Activated naive CD8-positive, alpha-beta T cell (primary cell): ENCODE measurements around the gene SYT17.

Experiments used
- H3K27ac Mint-ChIP-seq: one replicate; pipeline ENCODE4 v1.8.0; 2021; ENCODE audit warnings: mixed read lengths
- H3K27me3 Mint-ChIP-seq: one replicate; pipeline ENCODE4 v1.8.0; 2021; ENCODE audit warnings: mixed read lengths
- H3K36me3 Mint-ChIP-seq: one replicate; pipeline ENCODE4 v1.8.0; 2021; ENCODE audit warnings: mixed read lengths
- H3K4me1 Mint-ChIP-seq: one replicate; pipeline ENCODE4 v1.8.0; 2021; ENCODE audit warnings: low read depth, mixed read lengths
- H3K4me3 Mint-ChIP-seq: one replicate; pipeline ENCODE4 v1.8.0; 2021; ENCODE audit warnings: mild to moderate bottlenecking, mixed read lengths
- H3K9me3 Mint-ChIP-seq: one replicate; pipeline ENCODE4 v1.8.0; 2021; ENCODE audit warnings: low read depth, mixed read lengths

The SYT17 gene

GRCh38 chr16:19235478-19235877 lies 67.4 kb downstream of the SYT17 start:
- Mint-ChIP-seq H3K4me3 (no peak overlapping the region), H3K27me3 (peaks cover 3% of the 10 kb centered on the region), H3K36me3 (peaks cover 3% of the 10 kb centered on the region), H3K4me1 (no peaks in the 10 kb centered on the region), H3K27ac (no peak overlapping the region), H3K9me3 (peaks cover 9% of the 10 kb centered on the region)

GRCh38 chr16:19235886-19236285 lies 67.8 kb downstream of the SYT17 start:
- Mint-ChIP-seq H3K36me3 (peaks cover 3% of the 10 kb centered on the region), H3K27me3 (peaks cover 3% of the 10 kb centered on the region), H3K4me3 (no peak overlapping the region), H3K4me1 (no peaks in the 10 kb centered on the region), H3K27ac (no peak overlapping the region), H3K9me3 (peaks cover 9% of the 10 kb centered on the region)

- H3K36me3 Mint-ChIP-seq, result peaks cover 3% of the 10 kb centered on the region
- H3K27ac Mint-ChIP-seq, result no peak overlapping the region
- no peaks in the 10 kb centered on the region for H3K4me1 Mint-ChIP-seq
- no peak overlapping the region for H3K4me3 Mint-ChIP-seq
- peaks cover 3% of the 10 kb centered on the region for H3K27me3 Mint-ChIP-seq
- peaks cover 9% of the 10 kb centered on the region for H3K9me3 Mint-ChIP-seq
Measured at GRCh38 chr16:19236561-19237209, 68.6 kb downstream of the SYT17 start.

- H3K9me3 Mint-ChIP-seq, result peaks cover 9% of the 10 kb centered on the region
- H3K27me3 Mint-ChIP-seq, result peaks cover 7% of the 10 kb centered on the region
- H3K4me1 Mint-ChIP-seq, result no peaks in the 10 kb centered on the region
- H3K27ac Mint-ChIP-seq, result no peak overlapping the region
- H3K4me3 Mint-ChIP-seq, result no peak overlapping the region
- H3K36me3 Mint-ChIP-seq, result peaks cover 3% of the 10 kb centered on the region
Measured at GRCh38 chr16:19238406-19238805, 70.4 kb downstream of the SYT17 start.

- Mint-ChIP-seq H3K4me1 (no peaks in the 10 kb centered on the region), H3K27me3 (peaks cover 8% of the 10 kb centered on the region), H3K27ac (no peak overlapping the region)
Measured at GRCh38 chr16:19239511-19240155, 71.6 kb downstream of the SYT17 start.

GRCh38 chr16:19240494-19240893 lies 72.5 kb downstream of the SYT17 start:
- Mint-ChIP-seq H3K9me3 (peaks cover 8% of the 10 kb centered on the region), H3K27me3 (peaks cover 9% of the 10 kb centered on the region), H3K4me1 (no peaks in the 10 kb centered on the region), H3K36me3 (peaks cover 3% of the 10 kb centered on the region), H3K27ac (no peak overlapping the region), H3K4me3 (no peak overlapping the region)

More at GRCh38 chr16:19239511-19240155, 71.6 kb downstream of the SYT17 start:
- peaks cover 9% of the 10 kb centered on the region for H3K9me3 Mint-ChIP-seq
- no peak overlapping the region for H3K4me3 Mint-ChIP-seq
- H3K36me3 Mint-ChIP-seq, result peaks cover 3% of the 10 kb centered on the region

- Mint-ChIP-seq H3K9me3 (no peaks in the 10 kb centered on the region), H3K27me3 (peaks cover 9% of the 10 kb centered on the region), H3K36me3 (peaks cover 3% of the 10 kb centered on the region), H3K27ac (no peak overlapping the region), H3K4me3 (no peak overlapping the region), H3K4me1 (no peaks in the 10 kb centered on the region)
Measured at GRCh38 chr16:19241512-19241911, 73.5 kb downstream of the SYT17 start.

- Mint-ChIP-seq H3K27me3 (peaks cover 11% of the 10 kb centered on the region), H3K27ac (no peak overlapping the region), H3K9me3 (no peaks in the 10 kb centered on the region), H3K4me1 (no peaks in the 10 kb centered on the region), H3K4me3 (no peak overlapping the region), H3K36me3 (peaks cover 3% of the 10 kb centered on the region)
Measured at GRCh38 chr16:19242186-19242585, 74.1 kb downstream of the SYT17 start.

- Mint-ChIP-seq H3K27me3 (peaks cover 11% of the 10 kb centered on the region), H3K27ac (no peak overlapping the region), H3K4me1 (no peaks in the 10 kb centered on the region), H3K9me3 (peaks cover 4% of the 10 kb centered on the region), H3K36me3 (peaks cover 3% of the 10 kb centered on the region), H3K4me3 (no peak overlapping the region)
Measured at GRCh38 chr16:19242987-19243575, 75.0 kb downstream of the SYT17 start.

- no peak overlapping the region for H3K27ac Mint-ChIP-seq
- H3K36me3 Mint-ChIP-seq, result no peaks in the 10 kb centered on the region
- peaks cover 9% of the 10 kb centered on the region for H3K27me3 Mint-ChIP-seq
- no peak overlapping the region for H3K4me3 Mint-ChIP-seq
- H3K4me1 Mint-ChIP-seq, result no peaks in the 10 kb centered on the region
- peaks cover 5% of the 10 kb centered on the region for H3K9me3 Mint-ChIP-seq
Measured at GRCh38 chr16:19245326-19245925, 77.4 kb downstream of the SYT17 start.

- H3K4me3 Mint-ChIP-seq, result no peak overlapping the region
- H3K9me3 Mint-ChIP-seq, result peaks cover 3% of the 10 kb centered on the region
Measured at GRCh38 chr16:19252904-19253303, 84.9 kb downstream of the SYT17 start.

GRCh38 chr16:19254611-19255010 lies 86.6 kb downstream of the SYT17 start:
- H3K9me3 Mint-ChIP-seq, result no peaks in the 10 kb centered on the region
- no peaks in the 10 kb centered on the region for H3K4me1 Mint-ChIP-seq
- H3K27ac Mint-ChIP-seq, result no peak overlapping the region
- no peak overlapping the region for H3K4me3 Mint-ChIP-seq
- H3K36me3 Mint-ChIP-seq, result no peaks in the 10 kb centered on the region
- H3K27me3 Mint-ChIP-seq, result peaks cover 8% of the 10 kb centered on the region

More at GRCh38 chr16:19252904-19253303, 84.9 kb downstream of the SYT17 start:
- peaks cover 8% of the 10 kb centered on the region for H3K27me3 Mint-ChIP-seq
- H3K36me3 Mint-ChIP-seq, result no peaks in the 10 kb centered on the region
- H3K4me1 Mint-ChIP-seq, result no peaks in the 10 kb centered on the region
- no peak overlapping the region for H3K27ac Mint-ChIP-seq

GRCh38 chr16:19264123-19264673 lies 96.2 kb downstream of the SYT17 start:
- peaks cover 2% of the 10 kb centered on the region for H3K36me3 Mint-ChIP-seq
- no peaks in the 10 kb centered on the region for H3K27me3 Mint-ChIP-seq
- peaks cover 9% of the 10 kb centered on the region for H3K9me3 Mint-ChIP-seq
- no peaks in the 10 kb centered on the region for H3K4me1 Mint-ChIP-seq
- H3K27ac Mint-ChIP-seq, result no peak overlapping the region
- no peak overlapping the region for H3K4me3 Mint-ChIP-seq

- H3K4me1 Mint-ChIP-seq, result no peaks in the 10 kb centered on the region
- H3K4me3 Mint-ChIP-seq, result no peak overlapping the region
- H3K9me3 Mint-ChIP-seq, result peaks cover 9% of the 10 kb centered on the region
- no peaks in the 10 kb centered on the region for H3K27me3 Mint-ChIP-seq
- H3K36me3 Mint-ChIP-seq, result peaks cover 2% of the 10 kb centered on the region
- H3K27ac Mint-ChIP-seq, result no peak overlapping the region
Measured at GRCh38 chr16:19265380-19265930, 97.4 kb downstream of the SYT17 start.

GRCh38 chr16:19266774-19267173 lies 98.7 kb downstream of the SYT17 start:
- H3K4me1 Mint-ChIP-seq, result no peaks in the 10 kb centered on the region
- no peak overlapping the region for H3K4me3 Mint-ChIP-seq
- H3K36me3 Mint-ChIP-seq, result peaks cover 2% of the 10 kb centered on the region
- no peak overlapping the region for H3K27ac Mint-ChIP-seq
- no peaks in the 10 kb centered on the region for H3K27me3 Mint-ChIP-seq
- peaks cover 9% of the 10 kb centered on the region for H3K9me3 Mint-ChIP-seq
